Activated T-helper 1 cell treated with Interleukin-2 at 50 U/mL for 16 hours (primary cell): Measurements from ENCODE around the gene MRPL18.
"Not testable (repeated sequence)": the region's sequence is repeated elsewhere in the genome, so short reads cannot be mapped to it uniquely, and the experiment has no call there.

Experiments used
- DNase-seq: peaks from one replicate; pipeline ENCODE4 v3.0.0-alpha.2; 2020; ENCODE audit warnings: low read depth

MRPL18 gene

DNA sequence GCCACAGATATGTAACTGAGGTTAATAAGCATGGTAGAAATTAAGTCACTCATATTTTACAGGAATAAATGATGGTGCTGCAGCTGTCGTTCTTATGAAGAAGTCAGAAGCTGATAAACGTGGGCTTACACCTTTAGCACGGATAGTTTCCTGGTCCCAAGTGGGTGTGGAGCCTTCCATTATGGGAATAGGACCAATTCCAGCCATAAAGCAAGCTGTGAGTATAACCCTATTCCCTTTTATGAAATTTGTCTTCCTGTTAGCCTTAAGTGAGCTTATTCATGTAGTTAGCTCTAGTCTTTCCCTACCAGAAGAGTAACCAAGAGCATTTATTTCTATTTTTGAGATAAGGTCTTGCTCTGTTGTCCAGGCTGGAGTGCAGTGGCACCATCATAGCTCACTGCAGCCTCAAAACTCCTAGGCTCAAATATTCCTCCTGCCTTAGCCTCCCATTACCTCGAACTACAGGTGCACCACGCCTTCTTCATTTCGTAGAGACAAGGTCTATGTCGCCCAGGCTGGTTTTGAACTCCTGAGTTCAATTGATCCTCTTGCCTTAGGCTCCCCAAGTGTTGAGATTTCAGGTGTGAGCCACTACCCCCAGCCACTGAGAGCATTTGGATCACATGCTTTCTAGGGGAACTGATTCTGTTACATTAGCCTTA lies 12.9 kb upstream of the MRPL18 start:
- no peak for DNase-seq

DNA sequence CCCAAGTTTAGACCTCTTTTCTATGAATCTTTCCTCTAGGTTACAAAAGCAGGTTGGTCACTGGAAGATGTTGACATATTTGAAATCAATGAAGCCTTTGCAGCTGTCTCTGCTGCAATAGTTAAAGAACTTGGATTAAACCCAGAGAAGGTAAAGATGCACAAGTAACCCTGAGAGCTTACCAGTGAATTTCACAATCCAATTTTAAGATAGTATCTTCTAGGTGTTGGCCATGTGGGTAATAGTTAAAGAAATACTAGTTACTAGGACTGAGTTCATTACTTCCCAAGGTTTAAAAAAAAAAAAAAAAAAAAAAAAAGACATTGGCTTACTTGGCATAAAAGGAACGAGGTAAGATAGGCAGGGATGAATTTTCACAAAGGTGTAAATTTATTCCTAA lies 12.1 kb upstream of the MRPL18 start:
- DNase-seq: no peak

DNA sequence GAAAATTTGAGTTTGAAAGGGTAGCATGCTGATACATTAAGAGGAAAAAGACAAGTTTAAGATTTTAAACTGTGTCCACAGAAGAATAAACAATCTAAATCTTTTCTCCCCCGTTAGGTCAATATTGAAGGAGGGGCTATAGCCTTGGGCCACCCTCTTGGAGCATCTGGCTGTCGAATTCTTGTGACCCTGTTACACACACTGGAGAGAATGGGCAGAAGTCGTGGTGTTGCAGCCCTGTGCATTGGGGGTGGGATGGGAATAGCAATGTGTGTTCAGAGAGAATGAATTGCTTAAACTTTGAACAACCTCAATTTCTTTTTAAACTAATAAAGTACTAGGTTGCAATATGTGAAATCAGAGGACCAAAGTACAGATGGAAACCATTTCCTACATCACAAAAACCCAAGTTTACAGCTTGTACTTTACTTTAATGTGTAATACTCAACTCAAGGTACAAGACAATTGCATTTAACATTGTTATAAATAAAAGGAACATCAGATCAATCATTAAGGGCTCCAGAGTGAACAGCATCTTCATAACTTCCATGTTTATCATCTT lies 11.6 kb upstream of the MRPL18 start:
- DNase-seq: no peak

DNA sequence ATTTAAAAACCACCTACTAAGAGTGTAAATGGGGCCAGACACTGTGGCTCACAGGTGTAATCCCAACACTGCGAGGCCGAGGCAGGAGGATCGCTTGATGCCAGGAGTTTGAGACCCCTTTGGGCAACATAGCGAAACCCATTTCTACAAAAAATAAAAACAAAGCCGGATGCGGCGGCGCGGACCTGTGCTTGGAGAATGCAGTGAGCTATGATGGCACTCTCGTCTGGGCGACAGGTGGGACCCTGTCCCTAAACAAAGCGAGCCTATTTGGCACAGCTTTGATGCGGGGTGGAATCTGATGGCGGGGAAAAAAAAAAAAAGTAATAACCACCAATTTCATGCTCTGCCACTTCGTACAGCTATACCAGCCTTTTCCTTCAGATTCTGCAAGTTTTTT lies 2.0 kb upstream of the MRPL18 start:
- DNase-seq: peak; percentile 2

DNA sequence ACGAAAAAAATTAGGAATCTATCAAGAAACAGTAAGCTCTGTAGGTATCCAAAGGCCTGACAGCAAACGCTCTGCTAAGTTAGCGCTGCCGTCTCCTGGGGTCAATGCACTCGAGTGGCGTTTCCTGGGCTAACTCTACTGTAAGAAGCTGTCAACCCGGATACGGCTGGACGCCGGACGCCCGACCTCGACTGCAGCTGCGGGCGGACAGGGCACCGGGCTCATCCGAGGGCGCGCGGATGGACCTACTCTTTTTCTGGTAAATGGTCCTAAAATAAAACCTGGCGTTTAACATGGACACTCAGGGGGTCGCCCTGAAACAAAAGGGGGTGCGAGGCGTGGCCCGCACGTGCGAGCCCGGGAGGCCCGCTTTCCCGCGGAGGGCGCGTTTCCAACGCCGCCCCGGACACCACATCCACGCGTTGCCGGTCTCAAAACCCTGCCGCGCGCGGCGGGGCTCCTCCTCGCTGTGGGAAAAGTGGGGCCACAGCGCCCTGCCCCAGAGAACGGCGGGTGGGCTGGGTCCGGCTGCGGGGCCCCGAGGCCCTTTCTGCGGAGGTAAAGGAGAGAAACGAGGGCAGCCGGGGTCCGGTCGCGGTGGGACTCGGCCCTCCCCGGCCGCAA lies 1.4 kb upstream of the MRPL18 start:
- DNase-seq: no peak

DNA sequence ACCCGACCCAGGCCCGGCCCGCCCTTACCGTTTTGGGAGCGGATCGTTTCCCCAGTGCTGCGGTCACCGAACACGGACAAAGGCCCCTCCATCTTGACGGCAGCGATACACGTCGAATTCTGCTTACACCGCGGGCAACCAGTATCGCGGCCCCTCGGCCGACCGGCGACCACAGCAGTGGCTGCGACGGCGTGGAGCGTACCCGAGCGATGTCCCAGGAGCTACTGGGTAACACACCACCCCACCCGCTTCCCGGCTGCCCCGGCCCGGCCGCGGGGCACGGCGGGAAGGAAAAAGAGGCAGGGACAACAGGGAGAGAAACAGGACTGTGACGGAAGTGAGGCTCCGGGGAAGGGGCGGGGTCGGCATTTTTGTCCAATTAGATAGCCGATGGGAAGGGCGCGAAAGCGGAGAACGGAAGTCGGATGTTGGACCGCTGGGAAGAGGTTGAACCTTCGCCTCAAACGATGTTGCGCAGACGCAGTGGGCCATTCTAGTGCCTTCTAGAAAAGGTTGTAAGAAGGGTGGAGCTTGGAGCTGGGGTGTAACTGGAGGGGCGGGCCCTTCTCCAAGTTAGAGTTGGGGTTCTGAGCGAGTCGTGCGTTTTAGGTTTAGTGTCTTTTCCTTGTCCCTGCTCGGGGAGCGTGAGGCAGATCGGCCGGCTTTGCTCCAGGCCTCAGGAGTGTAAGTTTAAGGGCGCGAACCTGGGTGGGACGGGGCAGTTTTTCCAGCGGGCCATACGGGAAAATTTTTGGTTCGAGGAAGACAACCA lies 704 bp upstream of the MRPL18 start, which contains the start of gene TCP1:
Gene TCP1, minus strand, starts transcription at position 226 of the 772 bp plus-strand sequence. Its CDS starts 134 bp downstream, at position 92.
- peak; percentile 97 for DNase-seq

DNA sequence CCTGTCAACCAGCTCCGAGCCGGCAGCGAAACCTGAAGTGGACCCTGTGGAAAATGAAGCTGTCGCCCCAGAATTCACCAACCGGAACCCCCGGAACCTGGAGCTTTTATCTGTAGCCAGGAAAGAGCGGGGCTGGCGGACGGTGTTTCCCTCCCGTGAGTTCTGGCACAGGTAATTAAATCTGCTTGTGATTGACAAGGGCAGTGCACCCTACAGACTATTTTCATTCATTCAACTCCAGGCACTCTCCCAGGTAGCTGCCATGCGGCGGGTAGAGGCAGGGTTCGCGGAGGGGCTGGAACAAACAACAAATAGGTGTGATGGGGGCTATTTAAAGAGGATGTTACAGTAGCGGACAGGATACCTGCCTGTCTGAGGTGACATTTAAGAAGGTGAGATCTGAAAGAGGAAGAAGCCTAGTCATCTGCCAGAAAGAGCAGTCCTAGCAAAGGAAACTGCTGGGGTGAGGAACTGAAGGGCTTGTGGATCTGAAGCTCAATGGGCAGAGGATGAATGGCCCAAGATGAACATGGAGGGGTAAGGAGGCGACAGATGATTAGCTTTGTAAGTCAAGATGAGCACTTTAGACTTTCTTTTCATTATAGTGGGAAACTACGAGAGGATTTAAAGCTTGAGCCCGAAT lies 810 bp downstream of the MRPL18 start:
- peak; percentile 4 for DNase-seq

DNA sequence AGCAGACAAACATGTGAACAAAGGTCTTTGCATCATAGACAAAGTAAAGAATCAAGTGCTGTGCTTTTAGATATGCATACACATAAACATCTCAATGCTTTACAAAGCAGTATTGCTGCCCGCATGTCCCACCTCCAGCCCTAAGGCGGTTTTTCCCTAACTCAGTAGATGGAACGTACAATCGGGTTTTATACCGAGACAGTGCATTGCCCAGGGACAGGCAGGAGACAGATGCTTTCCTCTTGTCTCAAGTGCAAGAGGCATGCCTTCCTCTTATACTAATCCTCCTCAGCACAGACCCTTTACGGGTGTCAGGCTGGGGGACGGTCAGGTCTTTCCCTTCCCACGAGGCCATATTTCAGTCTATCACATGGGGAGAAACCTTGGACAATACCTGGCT lies 4.7 kb downstream of the MRPL18 start:
- DNase-seq: not testable (repeated sequence)

DNA sequence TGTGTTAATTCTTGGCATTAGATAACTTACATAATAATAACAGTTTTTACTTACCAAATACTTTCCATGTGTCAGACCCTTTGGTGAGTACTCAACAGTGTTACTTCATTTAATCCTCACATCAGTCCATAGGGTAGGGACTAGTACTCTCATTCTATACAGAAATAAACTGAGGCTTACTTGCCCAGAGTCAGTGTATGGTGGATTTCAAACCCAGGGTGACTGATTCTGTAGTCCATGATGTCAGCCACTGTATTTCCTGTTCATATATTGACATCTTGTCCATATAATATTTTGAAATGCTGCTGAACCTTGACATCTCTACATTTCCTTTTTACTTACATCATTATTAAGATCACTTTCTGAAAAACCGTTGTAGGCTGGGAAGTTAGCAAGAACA lies 7.3 kb downstream of the MRPL18 start:
- no peak for DNase-seq

DNA sequence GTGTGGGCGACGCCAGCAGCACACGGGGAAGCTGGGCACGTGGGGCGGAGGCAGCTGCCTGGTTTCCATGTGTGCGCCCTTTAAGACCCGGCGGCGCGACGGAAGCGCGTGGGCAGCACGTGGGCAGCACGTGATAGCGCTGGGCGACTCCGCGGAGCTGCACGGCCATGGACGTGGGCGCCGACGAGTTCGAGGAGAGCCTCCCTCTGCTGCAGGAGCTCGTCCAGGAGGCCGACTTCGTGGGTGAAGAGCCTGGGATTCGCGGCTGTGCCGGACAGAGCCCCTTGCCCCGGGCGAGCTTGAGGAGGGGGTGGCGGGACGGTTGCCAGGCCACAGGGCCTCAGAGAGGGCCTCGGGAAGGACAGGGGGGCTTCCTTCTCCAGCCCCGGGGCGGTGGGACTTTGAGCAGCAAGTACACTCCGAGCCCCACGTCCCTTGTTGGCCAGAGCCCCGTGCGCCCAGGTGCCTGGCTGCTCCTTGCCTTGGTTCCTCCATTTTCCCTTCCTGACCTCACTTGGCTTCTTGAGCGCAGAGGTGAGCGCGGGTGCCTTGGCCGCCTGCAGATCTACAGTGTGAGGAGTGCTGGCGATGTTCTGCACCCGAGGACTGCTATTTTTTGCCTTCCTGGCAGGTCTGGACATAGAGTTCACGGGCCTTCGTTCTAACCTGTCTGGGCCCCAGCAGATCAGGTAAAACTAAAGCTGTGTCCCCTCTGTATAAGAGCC lies 10.0 kb downstream of the MRPL18 start, which contains the start of gene PNLDC1:
Gene PNLDC1, plus strand, starts transcription at position 136 of the 725 bp plus-strand sequence. Its CDS starts 32 bp downstream, at position 168.
- DNase-seq: no peak

DNA sequence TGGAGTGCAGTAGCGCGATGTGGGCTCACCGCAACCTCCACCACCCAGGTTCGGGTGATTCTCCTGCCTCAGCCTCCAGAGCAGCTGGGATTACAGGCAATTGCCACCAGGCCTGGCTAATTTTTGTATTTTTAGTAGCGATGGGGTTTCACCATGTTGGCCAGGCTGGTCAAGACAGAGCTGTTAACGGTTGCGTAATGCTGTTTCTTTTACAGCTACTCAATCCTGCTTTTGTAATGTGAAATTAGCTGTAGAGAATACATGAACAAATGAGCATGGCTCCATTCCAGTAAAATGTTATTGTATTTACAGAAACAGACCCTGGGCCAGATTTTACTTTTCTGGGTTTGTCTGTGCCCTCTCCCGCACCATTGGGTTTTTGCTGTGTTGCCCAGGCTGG lies 11.7 kb downstream of the MRPL18 start:
- DNase-seq: no peak

DNA sequence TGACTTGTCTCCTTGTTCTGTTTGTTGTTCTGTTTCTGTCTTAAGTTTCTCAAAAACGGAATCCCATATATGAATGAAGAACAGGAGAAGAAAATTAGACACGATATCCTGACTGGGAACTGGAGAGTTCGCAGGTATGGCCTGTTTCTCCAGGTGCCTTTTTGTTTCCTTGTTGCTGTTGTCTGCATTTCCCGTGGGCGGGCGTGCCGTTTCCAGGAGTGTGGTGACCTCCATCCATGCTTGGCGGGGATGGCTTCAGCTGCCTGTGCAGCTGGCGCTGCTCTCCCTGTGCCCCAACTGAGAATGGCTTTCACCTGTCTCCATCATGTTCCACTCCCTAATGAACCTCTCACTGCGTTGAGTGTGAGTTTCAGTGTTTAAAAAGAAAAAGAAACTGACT lies 14.2 kb downstream of the MRPL18 start:
- no peak for DNase-seq

DNA sequence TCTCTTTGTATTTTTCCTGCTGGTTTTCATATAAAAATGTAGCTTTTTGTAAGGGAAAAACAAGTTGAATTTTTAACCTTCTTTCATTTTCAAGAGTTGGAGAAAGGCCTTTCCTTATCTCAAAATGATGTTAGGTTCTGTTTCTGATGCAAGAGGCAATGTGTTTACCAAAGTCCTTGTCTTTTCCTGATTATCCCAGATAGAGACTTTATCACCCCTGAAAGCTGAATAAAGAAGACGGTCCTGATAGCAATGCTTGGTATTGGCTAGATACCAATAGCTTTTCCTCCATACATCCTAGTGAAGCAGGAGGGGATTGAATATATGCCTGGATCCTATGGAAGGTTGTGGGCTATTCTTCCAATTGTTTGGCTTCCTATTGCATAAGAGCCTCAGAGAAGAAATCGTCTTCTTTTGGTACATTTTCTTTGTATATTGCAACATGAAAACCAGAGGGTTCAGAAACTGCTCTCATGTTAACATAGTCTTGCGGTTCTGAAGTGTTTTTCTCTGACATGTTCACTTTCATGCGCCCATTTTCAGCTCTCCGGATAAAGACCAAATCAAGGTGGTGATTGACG lies 15.3 kb downstream of the MRPL18 start:
- no peak for DNase-seq

DNA sequence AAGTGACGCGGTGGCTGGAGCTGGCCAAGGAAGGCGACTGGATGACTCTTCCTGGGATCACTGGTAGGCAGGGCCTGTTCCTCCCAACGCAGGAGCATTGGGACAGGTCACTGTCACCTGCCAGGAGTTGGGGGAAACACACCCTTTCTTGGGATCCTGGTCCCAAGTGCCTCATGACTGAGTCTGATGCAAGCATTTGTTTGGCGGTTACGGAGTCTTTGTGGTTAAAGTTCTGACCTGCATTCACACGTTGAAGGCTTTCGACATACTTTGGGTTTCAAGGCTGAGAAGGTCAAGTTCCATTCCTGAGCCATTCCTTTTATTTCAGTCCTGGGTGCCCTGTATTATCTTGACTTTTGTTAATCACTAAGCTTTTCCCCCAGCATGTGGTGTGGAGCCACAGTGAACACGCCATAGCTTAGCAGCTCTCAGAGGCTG lies 15.8 kb downstream of the MRPL18 start:
- DNase-seq: no peak

DNA sequence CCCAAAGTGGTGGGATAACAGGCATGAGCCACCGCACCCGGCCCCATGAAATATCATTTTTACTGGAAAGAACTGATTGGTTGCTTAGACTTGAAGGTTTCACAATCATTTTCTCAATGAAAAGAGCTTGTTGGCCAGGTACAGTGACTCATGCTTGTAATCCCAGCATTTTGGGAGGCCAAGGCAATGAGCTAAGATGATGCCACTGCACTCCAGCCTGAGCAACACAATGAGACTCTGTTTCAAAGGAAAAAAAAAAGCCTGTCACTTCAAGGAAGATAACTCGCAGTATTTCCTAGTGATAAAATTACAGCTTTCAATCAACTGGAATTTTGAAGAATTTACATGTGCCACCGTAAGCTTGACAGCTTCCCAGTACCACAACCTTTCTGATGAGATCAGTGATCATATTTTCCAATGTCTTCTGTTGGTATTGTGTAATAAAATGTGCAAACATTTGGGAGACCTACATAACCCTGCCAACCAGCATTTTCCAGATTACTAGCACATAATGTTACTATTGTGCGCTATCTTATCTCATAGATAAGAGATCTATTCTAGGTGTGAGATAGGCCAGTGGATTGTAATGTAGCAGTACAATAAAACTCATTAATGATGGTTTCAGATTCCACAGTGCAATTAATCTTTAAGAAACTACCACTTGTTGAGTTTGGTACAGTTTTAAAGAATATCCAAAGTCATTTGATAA lies 17.0 kb downstream of the MRPL18 start:
- DNase-seq: no peak

DNA sequence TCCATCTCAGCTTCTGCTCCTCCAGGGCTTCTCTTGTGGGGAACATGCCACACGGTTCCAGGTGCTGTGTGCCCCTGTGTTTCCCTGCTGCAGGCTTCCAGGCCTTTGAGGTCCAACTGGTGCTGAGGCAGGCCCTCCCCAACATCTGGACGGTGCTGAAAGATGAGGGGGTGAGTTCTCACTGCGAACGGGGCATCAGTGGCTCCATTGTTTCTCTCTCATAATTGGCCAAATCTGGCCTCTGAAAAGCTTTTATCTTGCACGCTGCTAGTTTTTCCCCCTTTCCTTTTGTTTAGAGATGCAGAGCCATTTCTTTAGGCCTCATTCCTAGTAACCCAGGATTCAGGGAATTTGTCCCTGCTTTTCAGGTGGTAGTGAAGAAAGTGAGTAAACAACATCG lies 18.4 kb downstream of the MRPL18 start:
- no peak for DNase-seq

DNA sequence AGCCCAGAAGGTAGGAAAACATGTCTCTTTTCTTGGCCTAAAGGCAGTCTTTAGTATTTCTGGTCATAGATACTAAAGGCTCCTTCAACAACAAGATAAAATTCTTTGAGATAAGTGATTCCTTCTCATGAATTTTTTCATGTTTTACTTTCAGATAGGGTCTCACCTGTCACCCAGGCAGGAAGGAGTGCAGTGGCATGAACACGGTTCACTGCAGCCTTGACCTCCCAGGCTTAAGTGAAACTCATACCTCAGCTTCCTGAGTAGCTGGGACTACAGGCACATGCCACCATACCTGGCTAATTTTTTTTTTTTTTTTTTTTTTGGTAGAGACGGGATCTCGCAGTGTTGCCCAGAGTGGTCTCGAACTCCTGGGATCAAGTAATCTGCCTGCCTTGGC lies 18.9 kb downstream of the MRPL18 start:
- DNase-seq: no peak

DNA sequence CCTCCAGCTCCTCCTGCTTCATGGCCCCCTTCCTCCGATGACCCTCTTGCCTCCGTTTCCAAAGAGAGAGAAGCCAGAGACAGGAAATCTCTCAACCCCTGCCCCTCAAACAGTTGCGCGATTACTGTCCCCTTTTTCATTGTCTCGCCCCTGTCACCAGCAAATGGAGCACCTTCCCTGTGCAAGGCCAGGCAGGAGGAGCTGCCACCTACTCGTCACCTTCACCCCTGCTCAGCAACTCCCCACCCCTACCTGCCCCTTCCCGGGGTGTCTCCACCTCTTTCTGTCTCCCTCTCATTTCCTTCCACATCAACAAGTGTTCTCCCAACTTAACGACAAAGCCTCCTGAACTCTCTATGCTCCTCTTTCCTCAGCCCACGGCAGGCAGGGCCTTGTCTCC lies 23.5 kb downstream of the MRPL18 start:
- no peak for DNase-seq

DNA sequence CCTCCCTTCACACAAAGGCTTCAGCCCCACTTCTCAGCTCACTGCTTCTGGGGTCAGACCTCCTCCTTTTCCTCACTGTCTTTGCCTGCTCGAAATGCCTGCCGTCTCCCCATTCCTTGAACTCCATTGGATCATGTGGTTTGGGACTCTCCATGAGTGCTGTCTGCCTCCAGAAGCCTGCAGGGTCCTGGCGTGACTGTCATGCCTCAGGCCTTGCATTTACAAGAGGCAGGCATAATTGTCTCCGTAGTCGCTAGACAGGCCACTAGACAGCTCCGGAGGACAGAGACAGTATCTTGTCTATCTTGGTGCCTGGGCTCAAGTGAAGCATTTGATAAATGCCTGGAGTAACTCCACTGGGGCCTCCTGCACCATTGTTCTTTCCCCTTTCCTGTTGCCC lies 25.1 kb downstream of the MRPL18 start:
- DNase-seq: no peak

DNA sequence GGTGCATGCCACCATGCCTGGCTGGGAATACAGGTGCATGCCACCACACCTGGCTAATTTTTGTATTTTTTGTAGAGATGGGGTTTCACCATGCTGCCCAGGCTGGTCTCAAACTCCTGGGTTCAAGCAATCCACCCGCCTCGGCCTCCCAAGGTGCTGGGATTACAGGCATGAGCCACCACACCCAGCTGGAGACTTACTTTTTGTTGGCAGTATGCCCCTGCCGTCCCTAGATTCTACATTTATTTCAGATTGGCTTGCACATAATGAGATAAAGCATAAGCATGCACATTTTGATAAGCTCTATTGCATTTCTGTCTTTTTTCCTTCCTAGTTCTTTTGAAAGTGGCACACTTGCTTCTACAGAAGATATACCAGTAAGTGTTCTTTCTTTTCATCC lies 26.5 kb downstream of the MRPL18 start:
- not testable (repeated sequence) for DNase-seq
